HG02588 (cell line): ENCODE data around the gene EHBP1.
"Not testable (repeated sequence)": the region's sequence is repeated elsewhere in the genome, so short reads cannot be mapped to it uniquely, and the experiment has no call there.

ENCODE experiments used
- ATAC-seq: cut with Tn5 transposase; IDR thresholded peaks from one replicate; pipeline ENCODE4 v1.9.1; 2021; ENCODE audit warnings: mild to moderate bottlenecking, moderate library complexity; ENCODE audit not compliant: unreplicated experiment

Gene EHBP1

DNA sequence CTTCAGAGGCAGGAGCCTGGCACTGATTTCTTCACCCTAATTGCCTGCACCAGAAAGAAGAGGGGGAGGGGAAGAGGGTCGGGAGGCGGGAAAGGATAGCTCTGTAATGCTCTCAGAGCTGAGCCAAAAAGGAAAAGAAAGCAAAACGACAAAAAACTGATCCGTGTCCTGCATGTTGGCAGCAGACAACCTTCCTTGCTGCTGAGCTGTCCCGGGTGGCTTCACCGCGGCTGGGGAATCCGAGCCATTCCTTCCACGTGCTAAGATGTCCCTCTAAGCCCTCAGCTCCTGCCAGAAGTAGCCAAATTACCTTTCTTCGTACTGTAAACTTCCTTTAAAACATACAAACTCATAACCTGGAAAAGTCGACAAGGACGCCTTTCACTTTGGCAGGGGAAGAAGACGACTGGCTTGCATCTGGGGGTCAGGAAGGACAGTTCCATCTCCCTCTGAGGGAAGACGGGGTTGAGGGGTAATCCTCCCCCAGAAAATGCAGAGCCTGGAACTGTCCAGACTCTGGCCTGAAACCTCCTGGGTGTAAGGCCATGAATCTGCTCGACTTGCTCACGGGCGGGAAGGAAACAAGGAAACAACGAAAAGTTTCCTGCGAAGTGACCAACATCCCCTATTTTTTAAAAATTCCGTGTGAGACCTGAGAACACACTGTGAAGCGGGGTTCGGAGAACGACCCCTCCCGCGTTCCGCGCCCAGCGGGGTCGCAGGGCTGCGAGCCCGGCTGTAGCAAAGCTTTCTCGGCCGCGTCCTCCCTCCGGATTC lies 352.8 kb downstream of the EHBP1 start:
- ATAC-seq = no peak

DNA sequence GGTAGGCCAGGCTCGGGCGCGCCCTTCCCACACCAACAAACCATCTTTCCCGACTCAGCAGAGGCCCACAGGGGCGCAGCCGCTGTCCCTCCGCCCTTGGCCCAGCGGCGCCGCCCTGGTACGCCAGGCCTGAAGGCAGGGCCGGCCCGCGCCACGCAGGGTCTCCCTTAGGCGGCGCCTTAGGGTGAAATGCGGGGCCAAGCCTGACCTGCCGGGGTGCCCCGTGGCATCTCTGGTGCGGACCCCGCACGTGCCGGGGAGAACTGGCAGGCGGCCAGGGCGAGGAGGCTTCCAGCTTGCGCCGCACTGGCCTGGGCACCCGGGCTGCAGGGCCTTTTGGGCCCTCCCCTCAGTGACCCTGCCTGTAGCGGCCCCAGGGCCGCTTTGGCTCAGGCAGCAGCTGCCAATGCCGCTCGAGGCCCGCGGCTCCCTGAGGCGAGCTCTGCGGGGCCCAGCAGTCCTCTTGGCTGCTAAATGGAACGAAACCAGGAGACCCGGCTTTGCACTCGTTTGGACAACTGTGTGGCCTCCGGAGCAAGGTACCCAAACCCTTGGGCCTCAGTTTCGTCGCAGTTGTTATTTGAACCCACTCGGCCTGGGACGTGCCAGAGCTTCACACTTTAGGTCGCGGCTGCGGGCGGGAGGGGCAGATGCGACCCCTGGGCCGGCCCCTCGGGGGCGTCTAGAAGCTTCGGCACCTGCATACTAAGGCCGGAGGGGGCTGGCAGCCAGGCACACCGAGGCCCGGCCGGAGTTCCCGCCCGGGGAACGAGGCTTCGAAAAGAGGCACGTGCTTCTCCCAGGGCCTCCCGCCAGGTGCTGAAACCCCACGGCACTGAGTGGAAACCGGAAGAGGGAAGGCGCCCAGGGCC lies 353.6 kb downstream of the EHBP1 start:
- no peak for ATAC-seq

DNA sequence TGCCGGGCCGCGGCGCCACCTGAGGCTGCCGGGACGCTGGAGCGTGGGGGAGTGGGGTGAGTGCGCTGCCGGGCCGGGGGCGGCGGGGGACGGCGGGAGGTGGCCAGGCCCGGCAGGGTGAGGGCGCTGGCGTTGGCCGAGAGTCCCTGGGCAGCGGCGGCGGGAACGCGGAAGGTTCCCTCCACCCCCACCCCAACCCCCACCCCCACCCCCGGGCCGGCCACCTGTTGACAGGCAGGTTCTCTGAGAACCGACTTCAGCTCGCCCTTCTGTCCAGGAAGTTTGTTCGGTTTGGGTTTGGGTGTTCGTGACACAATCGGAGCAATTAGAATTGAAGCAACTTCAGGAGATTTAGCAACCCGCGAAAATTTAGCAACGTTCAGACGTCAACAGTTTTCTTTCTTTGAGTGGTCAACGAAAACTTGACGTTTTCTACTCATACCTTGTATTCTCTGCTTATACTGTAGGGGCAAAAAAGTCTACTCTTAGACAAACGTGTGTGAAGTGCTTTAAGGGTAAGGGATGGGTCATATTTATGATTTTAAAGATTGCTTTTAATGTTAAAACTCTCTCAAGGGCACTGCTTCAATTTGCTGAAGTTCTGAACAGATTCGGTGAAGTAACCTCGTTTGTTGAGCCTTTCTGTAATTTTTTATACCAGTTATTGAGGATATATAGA lies 354.4 kb downstream of the EHBP1 start:
- ATAC-seq = no peak

DNA sequence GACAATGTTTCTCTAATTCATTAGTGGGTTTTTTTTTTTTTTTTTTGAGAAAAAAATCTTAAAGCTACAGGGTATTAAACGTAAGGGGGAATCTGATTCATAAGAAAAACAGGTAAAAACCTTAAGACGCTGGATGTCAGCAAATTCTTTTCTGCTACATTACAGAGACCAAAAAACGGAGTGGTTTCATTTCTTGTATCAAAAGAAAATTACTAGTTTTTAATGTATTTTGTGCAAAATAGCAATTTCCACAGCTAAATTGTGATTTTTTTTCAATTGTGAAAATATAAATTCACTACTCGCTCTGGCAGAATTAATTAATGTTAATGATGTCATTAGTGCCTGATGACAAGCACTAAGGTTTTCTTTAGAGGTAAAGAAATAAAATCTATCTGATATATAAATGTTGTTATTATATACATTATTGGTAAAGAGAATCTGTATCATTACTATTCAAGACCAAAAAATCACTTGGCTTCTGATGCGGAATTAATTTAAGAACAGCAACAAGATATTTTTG lies 355.0 kb downstream of the EHBP1 start:
- ATAC-seq = no peak

DNA sequence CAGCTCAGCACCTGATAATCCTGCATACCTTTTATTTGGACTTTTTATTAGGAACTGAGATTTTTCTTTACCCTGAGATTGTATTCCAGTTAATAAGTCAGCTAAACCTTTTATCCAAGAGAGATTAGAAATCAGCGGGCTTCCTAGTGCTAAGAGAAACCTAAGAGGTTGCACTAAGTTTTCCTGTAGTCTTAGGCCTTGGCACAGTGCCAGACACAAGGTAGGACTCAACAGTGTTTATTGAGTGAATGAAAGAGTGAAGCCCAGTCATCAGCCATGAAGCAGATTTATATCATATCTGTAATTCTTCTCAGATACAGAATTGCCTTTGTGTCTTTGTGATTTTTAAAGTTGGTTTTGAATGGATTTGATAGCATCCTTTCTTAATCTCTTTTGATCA lies 358.7 kb downstream of the EHBP1 start:
- no peak for ATAC-seq

DNA sequence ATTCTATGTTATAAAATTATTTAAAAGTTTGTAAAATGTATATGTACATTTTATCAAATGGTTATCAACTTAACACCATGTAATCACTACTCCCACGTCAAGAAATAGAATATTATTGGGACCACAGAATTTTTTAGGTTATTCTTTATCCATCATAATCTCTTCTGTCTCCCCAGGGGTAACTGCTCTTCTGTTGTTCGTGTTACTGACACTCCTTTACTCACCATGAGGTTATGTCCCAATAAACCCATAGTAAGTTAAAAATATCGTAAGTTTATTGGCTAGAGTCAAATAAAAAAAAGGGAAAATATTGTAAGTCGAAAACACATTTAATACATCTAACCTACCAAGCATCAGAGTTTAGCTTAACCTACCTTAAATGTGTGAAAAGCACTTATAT lies 359.1 kb downstream of the EHBP1 start:
- no peak for ATAC-seq

DNA sequence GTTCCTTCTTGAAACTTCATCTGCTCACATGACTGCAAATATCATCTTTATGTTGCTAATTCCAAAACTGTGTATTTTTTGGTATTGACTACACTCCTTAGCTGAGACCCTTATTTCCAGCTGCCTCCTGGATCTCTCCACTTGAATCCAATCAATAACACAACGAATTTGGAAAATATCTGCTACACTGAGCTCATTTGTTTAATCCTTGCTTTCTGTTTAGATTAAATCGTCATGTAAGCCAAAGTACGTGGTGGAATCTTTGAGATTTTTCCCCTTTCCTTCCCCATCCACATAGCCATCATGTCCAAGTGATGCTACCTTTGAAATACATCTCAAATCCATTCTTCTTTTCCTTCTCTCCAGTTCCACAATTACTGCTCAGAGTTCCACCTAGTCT lies 360.8 kb downstream of the EHBP1 start:
- no peak for ATAC-seq

DNA sequence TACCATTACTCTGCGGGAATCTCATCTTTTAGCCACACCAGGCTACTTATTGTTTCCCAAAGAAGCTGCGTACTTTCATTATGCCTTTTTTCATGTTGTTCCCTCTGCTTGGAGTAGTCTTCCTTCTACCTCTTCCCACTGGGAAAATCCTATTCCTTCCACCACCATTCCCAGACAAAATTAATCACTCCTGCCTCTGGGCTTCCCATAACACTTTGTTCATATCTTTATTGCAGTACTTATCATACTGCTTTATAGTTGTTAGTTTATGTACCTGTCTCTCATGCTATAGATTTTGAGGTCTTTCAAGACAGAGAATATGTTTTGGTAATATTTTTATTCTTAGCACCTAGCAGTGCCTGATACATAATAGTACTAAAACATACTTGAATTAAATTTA lies 361.3 kb downstream of the EHBP1 start:
- no peak for ATAC-seq

DNA sequence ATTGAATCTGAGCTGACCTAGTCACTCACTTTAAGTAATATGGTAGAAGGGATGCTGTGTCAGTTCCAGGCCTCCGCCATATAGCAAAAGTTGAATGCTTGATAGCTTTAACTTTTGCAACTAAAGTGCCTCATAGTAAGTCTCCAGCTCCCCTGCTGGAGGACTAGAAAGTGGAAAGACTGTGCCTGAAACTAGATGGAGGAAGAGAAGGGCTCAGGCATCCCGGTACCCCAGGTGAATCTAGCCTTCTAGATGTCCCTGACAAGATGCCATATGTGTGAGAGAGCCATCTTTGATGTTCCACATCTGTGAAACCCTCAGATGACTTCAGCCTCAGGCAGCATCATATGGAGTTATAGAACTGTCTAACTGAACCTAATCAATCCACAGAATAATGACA lies 366.2 kb downstream of the EHBP1 start:
- ATAC-seq = no peak

DNA sequence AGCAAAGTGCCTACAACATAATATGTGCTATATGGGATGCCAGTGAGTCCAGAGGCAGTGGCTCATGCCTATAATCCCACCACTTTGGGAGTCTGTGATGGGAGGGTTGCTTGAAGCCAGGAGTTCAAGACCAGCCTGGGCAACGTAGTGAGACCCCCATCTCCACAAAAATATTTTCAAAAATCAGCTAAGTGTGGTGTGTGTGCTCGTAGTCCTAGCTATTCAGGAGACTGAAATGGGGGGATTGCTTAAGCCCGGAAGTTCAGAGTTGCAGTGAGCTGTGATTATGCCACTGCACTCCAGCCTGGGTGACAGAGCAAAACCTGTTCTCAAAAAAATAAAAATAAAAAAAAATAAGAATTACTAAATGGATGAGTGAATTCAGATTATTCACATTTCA lies 368.5 kb downstream of the EHBP1 start:
- ATAC-seq = no peak

DNA sequence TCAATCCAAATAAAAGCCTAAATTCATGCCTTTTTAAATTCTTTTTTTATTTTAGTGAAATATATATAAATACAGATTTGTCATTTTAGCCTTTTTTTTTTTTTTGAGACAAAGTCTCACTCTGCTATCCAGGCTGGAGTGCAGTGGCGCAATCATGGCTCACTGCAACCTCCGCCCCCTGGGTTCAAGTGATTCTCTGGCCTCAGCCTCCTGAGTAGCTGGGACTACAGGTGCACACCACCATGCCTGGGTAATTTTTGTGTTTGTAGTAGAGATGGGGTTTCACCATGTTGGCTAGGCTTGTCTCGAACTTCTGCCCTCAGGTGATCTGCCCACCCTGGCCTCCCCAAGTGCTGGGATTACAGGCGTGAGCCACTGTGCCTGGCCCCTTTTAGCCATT lies 368.9 kb downstream of the EHBP1 start:
- ATAC-seq = not testable (repeated sequence)

DNA sequence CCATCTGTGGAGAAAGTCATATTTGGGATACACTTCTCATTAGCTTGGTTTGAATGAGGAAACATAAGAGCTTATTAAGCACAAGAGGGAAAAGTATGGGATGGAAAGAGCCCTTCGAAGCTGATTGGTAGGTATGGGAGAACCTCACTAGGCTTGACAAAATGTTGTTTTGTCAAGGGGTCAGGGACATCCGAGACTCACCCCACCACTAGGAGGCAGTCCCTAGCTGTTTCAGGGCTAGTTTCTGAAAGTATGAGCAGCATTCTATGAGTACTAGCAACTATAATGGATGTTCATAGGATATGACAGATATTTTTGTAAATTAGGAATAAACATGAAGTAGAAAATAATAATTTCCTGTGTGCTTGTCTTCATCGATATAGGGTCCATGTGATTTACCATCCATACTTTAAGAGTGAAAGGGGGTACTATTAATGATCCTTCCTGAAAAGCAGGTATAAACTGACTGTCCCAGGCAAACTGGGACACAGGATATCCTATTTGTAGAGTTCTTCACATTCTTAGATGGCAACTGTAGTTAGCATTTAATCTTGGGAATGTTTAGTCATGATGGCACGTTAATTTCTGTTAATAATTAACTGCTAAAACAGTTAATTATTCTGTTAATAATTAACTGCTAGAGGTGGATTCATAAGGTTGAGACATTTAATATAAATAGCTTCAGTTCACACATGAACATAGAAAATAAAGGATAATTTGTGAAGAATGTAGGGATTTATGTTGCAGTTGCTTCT lies 373.5 kb downstream of the EHBP1 start:
- no peak for ATAC-seq

DNA sequence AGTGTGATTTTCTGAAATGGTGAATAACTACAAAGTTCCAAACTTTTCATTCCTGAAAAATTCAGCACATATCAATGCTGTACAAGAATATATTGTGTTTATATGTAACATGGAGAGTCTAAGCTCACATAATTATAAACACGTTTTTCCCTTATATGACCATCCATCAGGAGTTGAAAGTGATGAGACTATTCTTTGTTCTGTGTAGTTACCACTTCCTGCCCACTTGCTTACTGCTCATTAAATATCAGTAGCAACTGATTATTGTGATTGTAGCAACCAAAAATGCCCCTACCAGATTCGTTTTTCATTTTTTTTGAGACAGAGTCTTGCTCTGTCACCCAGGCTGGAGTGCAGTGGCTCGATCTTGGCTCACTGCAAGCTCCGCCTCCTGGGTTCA lies 375.9 kb downstream of the EHBP1 start:
- ATAC-seq = no peak

DNA sequence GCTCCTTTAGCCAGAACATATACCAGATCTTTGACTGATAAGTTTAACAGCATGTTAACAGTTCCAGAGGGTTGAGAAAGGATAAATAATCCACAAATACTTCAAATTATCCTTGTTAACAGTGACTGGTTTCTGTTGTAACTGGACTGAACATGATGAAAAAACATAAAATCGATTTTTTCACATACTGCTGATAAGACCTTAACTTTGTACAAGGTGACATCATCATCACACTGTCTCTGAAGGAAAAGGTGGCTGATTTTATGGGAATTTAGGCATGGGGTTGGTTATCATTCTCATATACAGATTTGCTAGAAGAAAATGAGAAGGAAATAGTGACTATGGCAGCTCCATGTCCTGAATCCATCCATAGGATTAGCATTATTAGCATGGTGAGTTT lies 381.2 kb downstream of the EHBP1 start:
- no peak for ATAC-seq

DNA sequence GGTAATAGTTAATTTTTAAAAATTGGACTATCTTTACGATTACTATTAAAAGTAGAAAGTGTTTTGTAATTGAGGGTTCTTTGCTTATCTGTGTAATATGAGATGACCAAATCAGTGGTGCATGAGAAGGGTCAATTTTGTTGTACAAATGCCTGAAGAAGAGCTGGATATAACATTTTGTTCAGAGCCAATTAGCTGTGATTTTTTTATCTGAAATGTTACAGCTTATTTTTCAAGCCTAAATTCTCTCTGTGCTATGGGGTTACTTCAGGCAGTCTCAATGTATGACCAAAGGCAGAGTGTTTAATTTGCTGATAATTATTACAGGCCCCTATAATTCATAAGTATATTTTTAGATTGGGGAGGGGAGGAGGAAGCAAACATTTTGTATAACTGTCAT lies 386.9 kb downstream of the EHBP1 start:
- ATAC-seq = no peak

DNA sequence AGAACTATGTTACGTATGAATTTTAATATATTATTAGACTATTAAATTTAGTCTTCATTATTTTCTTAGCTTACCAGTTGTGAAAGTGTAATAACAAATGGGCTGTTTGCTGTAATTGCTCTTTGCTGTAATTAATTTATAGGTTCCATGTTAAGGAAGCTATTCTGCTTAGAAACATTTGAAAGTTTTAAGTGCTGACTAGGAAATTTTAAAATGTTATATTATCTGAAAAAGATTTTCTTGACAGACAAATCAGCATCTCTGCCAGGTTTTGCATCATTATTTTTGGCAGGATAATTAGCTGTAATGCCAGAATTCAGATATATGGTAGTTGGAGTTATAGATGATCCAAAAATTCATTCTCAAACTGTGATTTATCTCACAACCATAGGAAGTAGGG lies 387.3 kb downstream of the EHBP1 start:
- no peak for ATAC-seq

DNA sequence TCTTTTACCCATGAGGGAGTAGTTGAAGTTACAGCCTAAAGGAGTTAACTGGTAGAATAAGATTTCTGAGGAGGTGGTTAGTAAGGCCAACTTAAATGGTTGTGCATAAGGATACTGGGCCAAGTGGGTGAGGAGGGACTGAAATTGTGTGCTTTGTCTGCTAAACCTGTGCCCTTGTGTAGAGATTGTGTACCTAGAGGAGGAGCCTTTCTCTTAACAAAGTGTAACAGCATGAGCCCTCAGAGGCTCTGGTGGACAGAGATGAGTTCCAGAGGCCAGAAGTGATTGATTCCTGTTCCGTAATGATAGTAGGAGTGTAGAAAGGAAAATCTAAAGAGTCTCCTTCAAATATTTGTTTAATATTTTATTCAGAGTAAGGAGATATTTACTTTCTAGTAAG lies 388.0 kb downstream of the EHBP1 start:
- no peak for ATAC-seq
